ENCODE data around the gene IL18R1.
"Not testable (repeated sequence)": the region's sequence is repeated elsewhere in the genome, so short reads cannot be mapped to it uniquely, and the experiment has no call there.

- not testable (repeated sequence) for TF ChIP-seq CTCF, EP300 (IDR thresholded peaks at IDR 0.05)
These were observed 30.7 kb upstream of the IL18R1 start for GRCh38 chr2:102324914-102325313.

All from sigmoid colon (tissue), 4 donors.